Endodermal cell (in vitro differentiated cells): ENCODE results near the gene RECK. TPM values are rescaled to one million over a fixed set of nuclear protein-coding genes. Genes with fewer than 3 reads are reported as not detected.

Experiments used
- DNase-seq: peaks from one replicate; pipeline ENCODE4 v3.0.0-alpha.2; 2017
- H3K27ac ChIP-seq: 2 replicates; pipeline ENCODE4 v1.5.1; 2013; ENCODE audit warnings: mild to moderate bottlenecking, low read depth, low read length, moderate library complexity
- H3K27me3 ChIP-seq: 2 replicates; pipeline ENCODE4 v1.6.1; 2013; ENCODE audit warnings: mild to moderate bottlenecking, low read length, moderate library complexity; ENCODE audit not compliant: insufficient read depth, control insufficient read depth, poor library complexity, severe bottlenecking
- H3K36me3 ChIP-seq: 2 replicates; pipeline ENCODE4 v1.7.0; 2013; ENCODE audit warnings: mild to moderate bottlenecking, low read length, moderate library complexity; ENCODE audit not compliant: control insufficient read depth, insufficient read depth
- H3K4me1 ChIP-seq: one replicate; pipeline ENCODE4 v1.7.0; 2013; ENCODE audit warnings: low read length; ENCODE audit not compliant: control insufficient read depth, insufficient read depth
- H3K4me3 ChIP-seq: 2 replicates; pipeline ENCODE4 v1.5.1; 2013; ENCODE audit warnings: mild to moderate bottlenecking, low read length, moderate library complexity
- H3K9ac ChIP-seq: 2 replicates; pipeline ENCODE4 v1.6.1; 2013; ENCODE audit warnings: mild to moderate bottlenecking, low read length, moderate library complexity; ENCODE audit not compliant: poor library complexity, severe bottlenecking; ENCODE audit errors: extremely low read depth
- H3K9me3 ChIP-seq: 2 replicates; pipeline ENCODE4 v1.6.1; 2013; ENCODE audit warnings: mild to moderate bottlenecking, low read length, moderate library complexity; ENCODE audit not compliant: control insufficient read depth
- H3K27ac Mint-ChIP-seq: 2 replicates; pipeline ENCODE4 v1.8.0; 2020; ENCODE audit warnings: mixed read lengths
- H3K27me3 Mint-ChIP-seq: 2 replicates; pipeline ENCODE4 v1.8.0; 2021; ENCODE audit warnings: mild to moderate bottlenecking, mixed read lengths; ENCODE audit not compliant: insufficient read depth
- H3K36me3 Mint-ChIP-seq: 2 replicates; pipeline ENCODE4 v1.8.0; 2020; ENCODE audit warnings: low read depth, mixed read lengths
- H3K4me1 Mint-ChIP-seq: 2 replicates; pipeline ENCODE4 v1.8.0; 2020; ENCODE audit warnings: mixed read lengths
- H3K4me3 Mint-ChIP-seq: 2 replicates; pipeline ENCODE4 v1.8.0; 2020; ENCODE audit warnings: mild to moderate bottlenecking, moderate library complexity, mixed read lengths
- H3K9me3 Mint-ChIP-seq: 2 replicates; pipeline ENCODE4 v1.8.0; 2020; ENCODE audit warnings: mild to moderate bottlenecking, mixed read lengths
- WGBS, 2 experiments: methylation state at CpG; one replicate each; pipeline versions ENCODE4 v1.1.5 to v1.1.7; 2013; ENCODE audit warnings: missing lambda C conversion rate in 2 of 2, mixed read lengths in 1 of 2; ENCODE audit not compliant: insufficient coverage in 1 of 2, insufficient read length in 1 of 2; 5-methylcytosine and 5-hydroxymethylcytosine counted together
- total RNA-seq, 2 donors: library from RNA; stranded (reverse); fragmentation: NEBNext Ultra II Directional in 1 of 2; extraction: Animal tissue kit (Norgen Biotek cat#: 25700) in 1 of 2; gene quantifications; 2 replicates in 1 of 2; 3 replicates in 1 of 2; pipeline ENCODE4 v1.2.1, GENCODE V29; 2021
- TF ChIP-seq, protein P1 (sequence below): fragments of 200-600 bp; sonication (generic); conservative IDR thresholded peaks from 2 replicates; pipeline ENCODE4 v1.5.0; 2021; ENCODE audit warnings: antibody characterized with exemption, mild to moderate bottlenecking

The RECK gene
- total RNA-seq, 2 donors from 2014 or later: 11.5 to 16.1 TPM

DNA sequence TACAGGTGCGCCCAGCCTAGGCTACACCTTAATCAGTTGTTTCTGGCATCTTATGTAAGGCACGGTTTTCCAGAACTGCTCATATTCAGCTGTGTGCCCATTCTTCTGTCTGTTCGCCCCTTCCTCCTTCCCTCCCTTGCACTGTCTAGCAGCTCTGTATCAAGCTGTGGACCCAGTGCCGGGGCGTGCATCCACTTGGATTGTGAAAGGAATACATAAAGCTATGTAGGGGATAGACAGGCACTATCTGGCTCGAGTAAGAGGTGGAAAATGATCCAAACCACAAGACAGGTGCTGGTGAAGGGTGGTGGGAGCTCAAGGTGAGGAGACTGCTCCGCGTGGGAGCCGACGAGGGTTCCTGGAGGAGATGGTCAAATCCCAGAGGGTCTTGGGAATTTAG is 101.8 kb downstream of the RECK start:
- Histone ChIP-seq H3K27me3 (peaks cover 16% of the 10 kb centered on the region), H3K27ac (no peak overlapping the region), H3K9me3 (no peaks in the 10 kb centered on the region), H3K4me3 (no peak overlapping the region), H3K9ac (no peak overlapping the region), H3K36me3 (peaks cover 1% of the 10 kb centered on the region), H3K4me1 (no peaks in the 10 kb centered on the region)
- Mint-ChIP-seq H3K36me3 (peaks cover under 1% of the 10 kb centered on the region), H3K27ac (no peak overlapping the region), H3K9me3 (no peaks in the 10 kb centered on the region), H3K27me3 (peaks cover 53% of the 10 kb centered on the region), H3K4me3 (no peak overlapping the region), H3K4me1 (peaks cover 35% of the 10 kb centered on the region)
- TF ChIP-seq, protein P1, sequence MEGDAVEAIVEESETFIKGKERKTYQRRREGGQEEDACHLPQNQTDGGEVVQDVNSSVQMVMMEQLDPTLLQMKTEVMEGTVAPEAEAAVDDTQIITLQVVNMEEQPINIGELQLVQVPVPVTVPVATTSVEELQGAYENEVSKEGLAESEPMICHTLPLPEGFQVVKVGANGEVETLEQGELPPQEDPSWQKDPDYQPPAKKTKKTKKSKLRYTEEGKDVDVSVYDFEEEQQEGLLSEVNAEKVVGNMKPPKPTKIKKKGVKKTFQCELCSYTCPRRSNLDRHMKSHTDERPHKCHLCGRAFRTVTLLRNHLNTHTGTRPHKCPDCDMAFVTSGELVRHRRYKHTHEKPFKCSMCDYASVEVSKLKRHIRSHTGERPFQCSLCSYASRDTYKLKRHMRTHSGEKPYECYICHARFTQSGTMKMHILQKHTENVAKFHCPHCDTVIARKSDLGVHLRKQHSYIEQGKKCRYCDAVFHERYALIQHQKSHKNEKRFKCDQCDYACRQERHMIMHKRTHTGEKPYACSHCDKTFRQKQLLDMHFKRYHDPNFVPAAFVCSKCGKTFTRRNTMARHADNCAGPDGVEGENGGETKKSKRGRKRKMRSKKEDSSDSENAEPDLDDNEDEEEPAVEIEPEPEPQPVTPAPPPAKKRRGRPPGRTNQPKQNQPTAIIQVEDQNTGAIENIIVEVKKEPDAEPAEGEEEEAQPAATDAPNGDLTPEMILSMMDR: no peak
- DNase-seq: peak; percentile 20
- 94 to 96% methylated on average over 10 of the region's 10 CpGs for WGBS, 2 experiments

DNA sequence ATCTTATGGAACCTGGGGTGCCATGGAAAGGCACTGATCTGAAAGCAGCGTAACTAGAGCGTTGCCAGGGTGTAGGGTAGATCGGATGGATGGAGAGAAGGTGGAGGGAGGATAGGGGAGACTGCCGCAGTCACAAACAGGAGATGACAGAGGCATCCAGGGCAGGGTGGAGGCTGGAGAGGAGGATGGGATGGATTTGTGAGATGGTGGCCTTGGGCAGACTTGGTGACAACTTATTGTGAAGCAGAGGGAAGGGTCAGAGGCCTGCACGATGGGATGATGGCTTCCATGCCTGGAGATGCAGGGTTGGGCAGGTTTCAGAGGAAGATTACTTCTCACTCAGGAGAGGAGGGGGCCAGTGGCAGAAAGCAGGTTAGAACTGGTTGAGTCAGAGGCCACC is 102.2 kb downstream of the RECK start:
- no peaks in the 10 kb centered on the region for H3K4me1 ChIP-seq
- H3K27ac Mint-ChIP-seq: no peak overlapping the region
- H3K36me3 ChIP-seq: peaks cover 5% of the 10 kb centered on the region
- no peak overlapping the region for H3K4me3 Mint-ChIP-seq
- WGBS, 2 experiments: 94% methylated on average over 5 of the region's 5 CpGs
- H3K27me3 Mint-ChIP-seq: peaks cover 49% of the 10 kb centered on the region
- no peaks in the 10 kb centered on the region for H3K9me3 ChIP-seq
- no peak for DNase-seq
- no peak overlapping the region for H3K9ac ChIP-seq
- peaks cover 16% of the 10 kb centered on the region for H3K27me3 ChIP-seq
- no peak overlapping the region for H3K4me3 ChIP-seq
- no peaks in the 10 kb centered on the region for H3K9me3 Mint-ChIP-seq
- peaks cover 5% of the 10 kb centered on the region for H3K36me3 Mint-ChIP-seq
- H3K27ac ChIP-seq: no peak overlapping the region
- peaks cover 35% of the 10 kb centered on the region for H3K4me1 Mint-ChIP-seq
- TF ChIP-seq, protein P1: no peak

- peaks cover 40% of the 10 kb centered on the region for H3K27me3 Mint-ChIP-seq
- TF ChIP-seq, protein P1: no peak
- WGBS, 2 experiments: 85 to 90% methylated on average over 3 to 11 of the region's 11 CpGs
- H3K4me1 ChIP-seq: no peaks in the 10 kb centered on the region
- no peak overlapping the region for H3K27ac Mint-ChIP-seq
- H3K9ac ChIP-seq: no peak overlapping the region
- H3K4me3 Mint-ChIP-seq: no peak overlapping the region
- peak; percentile 32 for DNase-seq
- no peak overlapping the region for H3K27ac ChIP-seq
- H3K9me3 ChIP-seq: peaks cover 7% of the 10 kb centered on the region
- peaks cover 18% of the 10 kb centered on the region for H3K36me3 Mint-ChIP-seq
- peaks cover 16% of the 10 kb centered on the region for H3K27me3 ChIP-seq
- H3K36me3 ChIP-seq: peaks cover 20% of the 10 kb centered on the region
- H3K9me3 Mint-ChIP-seq: peaks cover 2% of the 10 kb centered on the region
- H3K4me3 ChIP-seq: no peak overlapping the region
- peaks cover 27% of the 10 kb centered on the region for H3K4me1 Mint-ChIP-seq
Observed at GRCh38 chr9:36140086-36141084, 103.7 kb downstream of the RECK start.
